OCI-LY1 (cell line): Measurements from ENCODE around the gene RPL7A.

Experiments used
- H2AFZ ChIP-seq: fragments of 200-600 bp; sonication (generic), shearing (Covaris generic); 2 replicates; pipeline ENCODE4 v1.6.0; 2014; ENCODE audit warnings: antibody characterized with exemption, mild to moderate bottlenecking, low read length
- H3F3A ChIP-seq: fragments of 200-600 bp; sonication (generic), shearing (Covaris generic); 2 replicates; pipeline ENCODE4 v1.6.0; 2014; ENCODE audit warnings: mild to moderate bottlenecking, antibody characterized with exemption, low read length, moderate library complexity; ENCODE audit not compliant: insufficient read depth
- H3K27ac ChIP-seq: fragments of 200-600 bp; sonication (generic); 2 replicates; pipeline ENCODE4 v1.5.1; 2014; ENCODE audit warnings: low read length, mixed run types, mild to moderate bottlenecking, low read depth; ENCODE audit not compliant: poor library complexity, severe bottlenecking
- H3K27me3 ChIP-seq: fragments of 200-600 bp; sonication (generic); 2 replicates; pipeline ENCODE4 v1.6.0; 2014; ENCODE audit warnings: antibody characterized with exemption, mild to moderate bottlenecking, low read length, moderate library complexity; ENCODE audit not compliant: insufficient read depth
- H3K36me3 ChIP-seq: fragments of 200-600 bp; sonication (generic); 2 replicates; pipeline ENCODE4 v1.6.1; 2014; ENCODE audit warnings: mild to moderate bottlenecking, antibody characterized with exemption, low read length, moderate library complexity, mixed read lengths; ENCODE audit not compliant: insufficient read depth
- H3K4me1 ChIP-seq: fragments of 200-600 bp; sonication (generic); 2 replicates; pipeline ENCODE4 v1.5.1; 2014; ENCODE audit warnings: mild to moderate bottlenecking, low read length, moderate library complexity; ENCODE audit not compliant: insufficient read depth, severe bottlenecking
- H3K4me2 ChIP-seq: fragments of 200-600 bp; sonication (generic), shearing (Covaris generic); 2 replicates; pipeline ENCODE4 v1.6.1; 2014; ENCODE audit warnings: low read length
- H3K4me3 ChIP-seq: fragments of 200-600 bp; sonication (generic); 2 replicates; pipeline ENCODE4 v1.5.1; 2014; ENCODE audit warnings: low read length, low read depth, mild to moderate bottlenecking, mixed read lengths; ENCODE audit not compliant: poor library complexity, severe bottlenecking
- H3K79me2 ChIP-seq: fragments of 200-600 bp; shearing (Covaris generic); 2 replicates; pipeline ENCODE4 v1.6.1; 2016; ENCODE audit warnings: mixed run types, low read length, mixed read lengths; ENCODE audit not compliant: insufficient read depth
- H3K9ac ChIP-seq: fragments of 200-600 bp; sonication (generic), shearing (Covaris generic); 2 replicates; pipeline ENCODE4 v1.6.1; 2014; ENCODE audit warnings: mild to moderate bottlenecking, low read length, mixed read lengths
- H3K9me2 ChIP-seq: fragments of 200-600 bp; sonication (generic), shearing (Covaris generic); 2 replicates; pipeline ENCODE4 v1.6.1; 2014; ENCODE audit warnings: low read depth, mild to moderate bottlenecking, low read length, mixed read lengths
- H3K9me3 ChIP-seq: fragments of 200-600 bp; shearing (Covaris generic); 2 replicates; pipeline ENCODE4 v1.6.1; 2014; ENCODE audit warnings: low read length, mixed read lengths
- H4K20me1 ChIP-seq: fragments of 200-600 bp; sonication (generic), shearing (Covaris generic); 2 replicates; pipeline ENCODE4 v1.6.0; 2016; ENCODE audit warnings: mild to moderate bottlenecking, low read length; ENCODE audit not compliant: insufficient read depth
- CTCF ChIP-seq: fragments of 200-600 bp; sonication (generic), shearing (Covaris generic); IDR thresholded peaks from 2 replicates; pipeline ENCODE4 v1.5.1; 2017; ENCODE audit warnings: mild to moderate bottlenecking, antibody characterized with exemption, low read length, moderate library complexity, mixed read lengths
- EZH2 ChIP-seq: fragments of 200-600 bp; sonication (generic), shearing (Covaris generic); IDR thresholded peaks from 2 replicates; pipeline ENCODE4 v1.8.0; 2017; ENCODE audit warnings: borderline replicate concordance, mixed run types, mild to moderate bottlenecking, antibody characterized with exemption, low read length, moderate library complexity, mixed read lengths

Gene RPL7A

GRCh38 chr9:133369933-133370332, 21.9 kb downstream of the RPL7A start:
- no peaks in the 10 kb centered on the region for H3K9me2 ChIP-seq
- no peaks in the 10 kb centered on the region for H4K20me1 ChIP-seq
- peaks cover 42% of the 10 kb centered on the region for H3K36me3 ChIP-seq

GRCh38 chr9:133370685-133371084, 22.7 kb downstream of the RPL7A start:
- peaks cover 35% of the 10 kb centered on the region for H3K36me3 ChIP-seq
- TF ChIP-seq CTCF = no peak
- no peak for TF ChIP-seq EZH2
- H3K27ac ChIP-seq = peak overlapping the region; percentile 52

More at GRCh38 chr9:133369933-133370332, 21.9 kb downstream of the RPL7A start:
- no peaks in the 10 kb centered on the region for H3K27me3 ChIP-seq
- no peaks in the 10 kb centered on the region for H3F3A ChIP-seq
- H3K4me3 ChIP-seq = no peak overlapping the region
- no peak overlapping the region for H3K27ac ChIP-seq
- H3K4me2 ChIP-seq = peak overlapping the region; percentile 4; the same call in 1 of the 2 replicates
- H3K4me1 ChIP-seq = peaks cover 35% of the 10 kb centered on the region
- H3K9ac ChIP-seq = no peak overlapping the region
- no peaks in the 10 kb centered on the region for H3K9me3 ChIP-seq
- H3K79me2 ChIP-seq = peaks cover 21% of the 10 kb centered on the region
- no peak overlapping the region for H2AFZ ChIP-seq
- TF ChIP-seq CTCF (no peak), EZH2 (no peak)

GRCh38 chr9:133371261-133371711, 23.3 kb downstream of the RPL7A start:
- Histone ChIP-seq H3K27me3 (no peaks in the 10 kb centered on the region), H3K79me2 (peaks cover 28% of the 10 kb centered on the region), H3K4me2 (peak overlapping the region; percentile 50), H3K4me3 (peak overlapping the region; percentile 18), H3K4me1 (peaks cover 37% of the 10 kb centered on the region), H3F3A (no peaks in the 10 kb centered on the region), H3K9me2 (no peaks in the 10 kb centered on the region), H4K20me1 (no peaks in the 10 kb centered on the region), H3K36me3 (peaks cover 29% of the 10 kb centered on the region), H2AFZ (no peak overlapping the region), H3K9ac (peak overlapping the region; percentile 43; the same call in 1 of the 2 replicates), H3K27ac (peak overlapping the region; percentile 52), H3K9me3 (no peaks in the 10 kb centered on the region)
- TF ChIP-seq EZH2 = no peak
- TF ChIP-seq CTCF = peak; percentile 23; the same call in 1 of the 2 replicates

More at GRCh38 chr9:133370685-133371084, 22.7 kb downstream of the RPL7A start:
- Histone ChIP-seq H3K4me1 (peaks cover 36% of the 10 kb centered on the region), H3F3A (no peaks in the 10 kb centered on the region), H3K4me2 (peak overlapping the region; percentile 50; the same call in 1 of the 2 replicates), H3K9me2 (no peaks in the 10 kb centered on the region), H3K9me3 (no peaks in the 10 kb centered on the region), H3K9ac (peak overlapping the region; percentile 43; the same call in 1 of the 2 replicates), H3K4me3 (peak overlapping the region; percentile 18), H4K20me1 (no peaks in the 10 kb centered on the region), H3K27me3 (no peaks in the 10 kb centered on the region), H2AFZ (no peak overlapping the region), H3K79me2 (peaks cover 28% of the 10 kb centered on the region)
